ENCODE results near the gene MINPP1.

MINPP1 gene

DNA sequence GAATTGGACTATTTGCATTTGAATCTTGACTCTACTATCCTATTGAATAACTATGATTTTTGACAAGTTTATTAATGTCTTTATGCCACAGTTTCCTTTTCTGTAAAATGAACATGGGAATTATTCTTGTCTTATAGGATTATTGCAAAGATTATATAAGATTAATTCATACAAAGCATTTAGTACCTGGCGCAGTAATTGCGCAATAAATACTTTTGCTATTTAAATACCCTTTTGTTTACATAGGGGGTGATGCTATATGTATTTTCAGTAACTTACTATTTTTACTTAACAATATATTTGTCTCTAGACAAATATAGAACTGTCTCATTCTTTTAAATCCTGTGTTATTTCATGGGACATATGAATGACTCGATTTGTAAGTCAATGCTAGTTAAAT is 5.3 kb downstream of the MINPP1 start:
- H3K27ac ChIP-seq, result no peak overlapping the region
- no peak overlapping the region for H3K4me3 ChIP-seq
- no peak overlapping the region for H3K9ac ChIP-seq (ENCODE audit: insufficient read length)
- no peak for DNase-seq (ENCODE audit: low read depth, low spot score)
- peaks cover 4% of the 10 kb centered on the region for H3K36me3 ChIP-seq (ENCODE audit: insufficient read depth, low read length)
- TF ChIP-seq POLR2AphosphoS5 (IDR thresholded peaks at IDR 0.05; ENCODE audit: borderline replicate concordance, low read depth, low read length) (no peak), FOXP2 (optimal IDR thresholded peaks at IDR 0.05; ENCODE audit: control extremely low read depth, extremely low read length, insufficient read depth) (no peak), EZH2 (IDR thresholded peaks at IDR 0.05) (no peak)
- no peaks in the 10 kb centered on the region for H3K9me3 ChIP-seq (ENCODE audit: low read depth, low read length)

DNA sequence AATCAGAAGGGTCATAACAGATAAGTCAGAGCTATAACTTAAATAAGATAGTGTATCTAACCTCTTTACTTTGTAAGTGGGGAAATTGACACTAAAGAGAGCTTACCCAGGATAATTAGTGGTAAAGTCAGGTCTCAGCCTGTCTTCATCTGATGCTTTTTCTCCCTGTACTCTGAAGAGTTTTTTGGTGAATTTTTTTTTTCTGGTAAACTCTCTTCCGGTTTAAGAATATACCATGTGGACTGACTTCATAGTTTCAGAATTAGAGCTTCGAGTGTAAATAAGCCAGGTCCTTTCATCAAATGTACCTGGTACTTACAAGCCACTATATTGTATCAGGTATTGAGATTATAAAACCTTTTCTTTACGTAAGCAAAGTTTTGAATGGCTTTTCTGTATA is 6.8 kb downstream of the MINPP1 start:
- no peak overlapping the region for H3K27ac ChIP-seq
- H3K9ac ChIP-seq (ENCODE audit: insufficient read length), result no peak overlapping the region
- H3K4me3 ChIP-seq, result no peak overlapping the region
- no peak for TF ChIP-seq EZH2 (IDR thresholded peaks at IDR 0.05)
- no peak for TF ChIP-seq POLR2AphosphoS5 (IDR thresholded peaks at IDR 0.05; ENCODE audit: borderline replicate concordance, low read depth, low read length)
- TF ChIP-seq FOXP2 (optimal IDR thresholded peaks at IDR 0.05; ENCODE audit: control extremely low read depth, extremely low read length, insufficient read depth), result no peak
- DNase-seq (ENCODE audit: low read depth, low spot score), result no peak
- H3K36me3 ChIP-seq (ENCODE audit: insufficient read depth, low read length), result peaks cover 4% of the 10 kb centered on the region
- no peaks in the 10 kb centered on the region for H3K9me3 ChIP-seq (ENCODE audit: low read depth, low read length)

- Histone ChIP-seq H3K36me3 (ENCODE audit: insufficient read depth, low read length) (no peaks in the 10 kb centered on the region), H3K9me3 (ENCODE audit: low read depth, low read length) (no peaks in the 10 kb centered on the region)
These were observed 14.2 kb downstream of the MINPP1 start for GRCh38 chr10:87518937-87519336.

GRCh38 chr10:87519582-87519981 is 14.9 kb downstream of the MINPP1 start:
- H3K27ac ChIP-seq, result no peak overlapping the region
- H3K36me3 ChIP-seq (ENCODE audit: insufficient read depth, low read length), result no peaks in the 10 kb centered on the region

More at GRCh38 chr10:87518937-87519336, 14.2 kb downstream of the MINPP1 start:
- Histone ChIP-seq H3K9ac (ENCODE audit: insufficient read length) (no peak overlapping the region), H3K4me3 (no peak overlapping the region), H3K27ac (no peak overlapping the region)
- no peak for DNase-seq (ENCODE audit: low read depth, low spot score)
- TF ChIP-seq EZH2 (IDR thresholded peaks at IDR 0.05) (no peak), POLR2AphosphoS5 (IDR thresholded peaks at IDR 0.05; ENCODE audit: borderline replicate concordance, low read depth, low read length) (no peak), FOXP2 (optimal IDR thresholded peaks at IDR 0.05; ENCODE audit: control extremely low read depth, extremely low read length, insufficient read depth) (no peak)

GRCh38 chr10:87523731-87524130 is 19.0 kb downstream of the MINPP1 start:
- no peaks in the 10 kb centered on the region; the same call in 1 of the 2 replicates for H3K36me3 ChIP-seq (ENCODE audit: insufficient read depth, low read length)
- H3K9me3 ChIP-seq (ENCODE audit: low read depth, low read length), result no peaks in the 10 kb centered on the region
- no peak overlapping the region for H3K27ac ChIP-seq
- no peak overlapping the region for H3K9ac ChIP-seq (ENCODE audit: insufficient read length)
- no peak overlapping the region for H3K4me3 ChIP-seq
- TF ChIP-seq FOXP2 (optimal IDR thresholded peaks at IDR 0.05; ENCODE audit: control extremely low read depth, extremely low read length, insufficient read depth) (no peak), EZH2 (IDR thresholded peaks at IDR 0.05) (no peak), POLR2AphosphoS5 (IDR thresholded peaks at IDR 0.05; ENCODE audit: borderline replicate concordance, low read depth, low read length) (no peak)
- no peak for DNase-seq (ENCODE audit: low read depth, low spot score)

More at GRCh38 chr10:87519582-87519981, 14.9 kb downstream of the MINPP1 start:
- Histone ChIP-seq H3K9ac (ENCODE audit: insufficient read length) (no peak overlapping the region), H3K9me3 (ENCODE audit: low read depth, low read length) (no peaks in the 10 kb centered on the region), H3K4me3 (no peak overlapping the region)
- no peak for DNase-seq (ENCODE audit: low read depth, low spot score)
- TF ChIP-seq EZH2 (IDR thresholded peaks at IDR 0.05), result no peak
- no peak for TF ChIP-seq FOXP2 (optimal IDR thresholded peaks at IDR 0.05; ENCODE audit: control extremely low read depth, extremely low read length, insufficient read depth)
- TF ChIP-seq POLR2AphosphoS5 (IDR thresholded peaks at IDR 0.05; ENCODE audit: borderline replicate concordance, low read depth, low read length), result no peak

DNA sequence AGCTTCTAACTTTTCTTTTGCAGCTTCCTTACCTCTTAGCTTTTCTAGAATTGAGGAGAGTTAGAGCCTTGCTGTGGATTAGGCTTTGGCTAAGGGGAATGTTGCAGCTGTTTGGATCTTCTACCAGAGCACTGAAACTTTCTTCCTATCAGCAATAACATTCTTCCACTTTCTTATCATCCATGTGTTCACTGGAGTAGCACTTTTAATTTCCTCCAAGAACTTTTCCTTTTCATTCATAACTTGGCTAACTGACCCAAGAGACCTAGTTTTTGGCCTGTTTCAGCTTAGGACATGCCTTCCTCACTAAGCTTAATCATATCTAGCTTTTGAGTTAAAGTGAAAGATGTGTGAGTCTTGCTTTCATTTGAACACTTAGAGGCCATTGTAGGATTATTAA is 19.6 kb downstream of the MINPP1 start:
- Histone ChIP-seq H3K4me3 (no peak overlapping the region), H3K36me3 (ENCODE audit: insufficient read depth, low read length) (no peaks in the 10 kb centered on the region; the same call in 1 of the 2 replicates), H3K27ac (no peak overlapping the region), H3K9ac (ENCODE audit: insufficient read length) (no peak overlapping the region), H3K9me3 (ENCODE audit: low read depth, low read length) (no peaks in the 10 kb centered on the region)
- no peak for DNase-seq (ENCODE audit: low read depth, low spot score)
- TF ChIP-seq POLR2AphosphoS5 (IDR thresholded peaks at IDR 0.05; ENCODE audit: borderline replicate concordance, low read depth, low read length), result no peak
- no peak for TF ChIP-seq FOXP2 (optimal IDR thresholded peaks at IDR 0.05; ENCODE audit: control extremely low read depth, extremely low read length, insufficient read depth)
- TF ChIP-seq EZH2 (IDR thresholded peaks at IDR 0.05), result no peak

DNA sequence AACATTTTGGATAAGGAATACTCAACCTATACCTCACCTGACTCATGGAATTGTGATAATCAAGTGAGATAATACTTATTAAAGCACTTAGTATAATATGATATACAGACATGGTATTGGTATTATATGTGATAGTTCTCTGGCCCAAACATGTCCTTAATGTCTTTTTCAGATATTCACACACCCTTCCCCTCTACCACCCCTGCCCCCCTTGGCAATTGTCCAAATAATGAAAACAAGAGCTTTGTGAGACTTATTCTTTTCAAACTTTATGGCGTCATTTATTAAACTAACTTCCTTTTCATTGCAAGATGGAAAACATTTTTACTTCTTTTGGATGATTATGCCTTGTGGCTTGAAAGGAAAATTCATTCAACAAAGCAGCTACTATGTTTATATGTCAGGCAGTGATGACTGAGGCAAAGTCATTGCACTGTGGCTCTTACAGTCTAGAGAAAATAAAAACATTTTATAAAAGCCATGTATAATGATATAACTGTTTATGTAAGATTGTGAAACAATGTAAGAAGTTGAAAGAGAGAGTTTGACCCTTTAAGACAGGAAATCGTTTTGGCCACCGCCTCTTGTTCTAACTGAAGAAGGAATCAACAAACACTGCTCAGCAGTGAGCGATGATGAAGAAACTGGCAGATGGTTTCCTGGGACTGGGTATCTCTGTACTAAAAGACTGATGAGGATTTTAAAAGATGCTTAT is 27.4 kb downstream of the MINPP1 start:
- no peak overlapping the region for H3K27ac ChIP-seq
- H3K9me3 ChIP-seq (ENCODE audit: low read depth, low read length), result no peaks in the 10 kb centered on the region
- H3K9ac ChIP-seq (ENCODE audit: insufficient read length), result no peak overlapping the region
- no peak overlapping the region for H3K4me3 ChIP-seq
- DNase-seq (ENCODE audit: low read depth, low spot score), result no peak
- H3K36me3 ChIP-seq (ENCODE audit: insufficient read depth, low read length), result no peaks in the 10 kb centered on the region
- no peak for TF ChIP-seq FOXP2 (optimal IDR thresholded peaks at IDR 0.05; ENCODE audit: control extremely low read depth, extremely low read length, insufficient read depth)
- no peak for TF ChIP-seq EZH2 (IDR thresholded peaks at IDR 0.05)
- TF ChIP-seq POLR2AphosphoS5 (IDR thresholded peaks at IDR 0.05; ENCODE audit: borderline replicate concordance, low read depth, low read length), result no peak

DNA sequence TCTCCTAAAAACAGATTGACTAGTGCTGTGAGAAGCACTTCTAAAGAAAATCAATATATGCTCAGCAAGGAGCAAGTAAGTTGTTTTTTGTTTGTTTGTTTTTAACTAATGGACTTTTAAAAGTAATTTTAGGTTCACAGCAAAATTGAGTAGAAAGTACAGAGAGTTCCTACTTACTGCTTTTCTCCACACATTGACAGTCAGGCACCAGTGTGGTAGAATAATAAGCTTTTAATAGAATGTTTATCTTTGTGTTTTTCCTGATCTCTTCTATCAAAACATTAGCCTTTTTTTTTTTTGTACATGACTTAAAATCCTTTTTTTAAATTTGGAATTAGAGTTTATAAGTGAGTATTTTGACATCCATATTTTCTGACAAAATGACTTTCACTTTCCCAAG is 28.0 kb downstream of the MINPP1 start:
- no peak for DNase-seq (ENCODE audit: low read depth, low spot score)
- Histone ChIP-seq H3K9ac (ENCODE audit: insufficient read length) (no peak overlapping the region), H3K9me3 (ENCODE audit: low read depth, low read length) (no peaks in the 10 kb centered on the region), H3K27ac (no peak overlapping the region), H3K4me3 (no peak overlapping the region), H3K36me3 (ENCODE audit: insufficient read depth, low read length) (no peaks in the 10 kb centered on the region)
- TF ChIP-seq EZH2 (IDR thresholded peaks at IDR 0.05) (no peak), FOXP2 (optimal IDR thresholded peaks at IDR 0.05; ENCODE audit: control extremely low read depth, extremely low read length, insufficient read depth) (no peak), POLR2AphosphoS5 (IDR thresholded peaks at IDR 0.05; ENCODE audit: borderline replicate concordance, low read depth, low read length) (no peak)
